ENCODE results near the gene MEG3. TPM values are rescaled to one million over a fixed set of nuclear protein-coding genes. Genes with fewer than 3 reads are reported as not detected.

Gene MEG3
- total RNA-seq, 1 donor from 2014 or later = 1,377 TPM

GRCh38 chr14:100898465-100898864 lies 72.5 kb downstream of the MEG3 start:
- no peak for DNase-seq

- peak; percentile 64 for DNase-seq
These were observed 73.3 kb downstream of the MEG3 start for GRCh38 chr14:100898935-100899883.

- peak; percentile 88 for DNase-seq
These were observed 74.2 kb downstream of the MEG3 start for GRCh38 chr14:100899884-100900771.

GRCh38 chr14:100900837-100901390 lies 75.0 kb downstream of the MEG3 start:
- peak; percentile 83 for DNase-seq

GRCh38 chr14:100901391-100902183 lies 75.7 kb downstream of the MEG3 start:
- DNase-seq = no peak

GRCh38 chr14:100902295-100903133 lies 76.6 kb downstream of the MEG3 start:
- peak; percentile 59 for DNase-seq

- DNase-seq = no peak
These were observed 77.2 kb downstream of the MEG3 start for GRCh38 chr14:100903134-100903468.

- no peak for DNase-seq
These were observed 77.8 kb downstream of the MEG3 start, which contains the start of gene RTL1 for GRCh38 chr14:100903672-100904185. RTL1 (minus strand) TSS chr14:100903722; CDS start chr14:100884788, 18,934 bp downstream.

GRCh38 chr14:100904307-100905087 lies 78.6 kb downstream of the MEG3 start:
- DNase-seq = peak; percentile 77

- no peak for DNase-seq
These were observed 79.2 kb downstream of the MEG3 start for GRCh38 chr14:100905166-100905565.

- peak; percentile 24 for DNase-seq
These were observed 80.5 kb downstream of the MEG3 start for GRCh38 chr14:100906420-100906819.

GRCh38 chr14:100907240-100907639 lies 81.3 kb downstream of the MEG3 start:
- no peak for DNase-seq

GRCh38 chr14:100909439-100909838 lies 83.5 kb downstream of the MEG3 start:
- DNase-seq = no peak

Small RNA genes within 50 kb of the gene (small RNA-seq; reads per million reads assigned to genes)
- gene AL117190.3 (ENCODE audit: low replicate concordance) (not detected), gene MIR127 (ENCODE audit: low replicate concordance) (not detected), gene MIR136 (ENCODE audit: low replicate concordance) (not detected), gene MIR2392 (ENCODE audit: low replicate concordance) (not detected), gene MIR337 (ENCODE audit: low replicate concordance) (232 reads per million, percentile 97 among the genes with 10 or more reads in this experiment), gene MIR431 (ENCODE audit: low replicate concordance) (not detected), gene MIR432 (ENCODE audit: low replicate concordance) (not detected), gene MIR433 (ENCODE audit: low replicate concordance) (not detected), gene MIR493 (ENCODE audit: low replicate concordance) (4,081 reads per million, percentile 99 among the genes with 10 or more reads in this experiment), gene RF01928 (ENCODE audit: low replicate concordance) (not detected), gene RF02145 (ENCODE audit: low replicate concordance) (not detected), gene SNORD112 (ENCODE audit: low replicate concordance) (39.6 reads per million, percentile 96 among the genes with 10 or more reads in this experiment)

Other genes with a start within 250 kb of the MEG3 start
- gene BEGAIN, start 238.7 kb upstream of the MEG3 start, total RNA-seq = 3.3 TPM
- gene DLK1, start 99.2 kb upstream of the MEG3 start, total RNA-seq = 1,117 TPM
- 46.9 TPM for gene RTL1, start 77.6 kb downstream of the MEG3 start, total RNA-seq

All from tongue (tissue), 3 donors.